ENCODE measurements around the gene SH3TC1. TPM values are rescaled to one million over a fixed set of nuclear protein-coding genes. Genes with fewer than 3 reads are reported as not detected.
A peak's percentile ranks its signal among the peaks of the same experiment; 100 is the strongest.

SH3TC1 gene
- total and polyA plus RNA-seq, 9 donors = 1.1 to 34.5 (median 5.4) TPM

DNA sequence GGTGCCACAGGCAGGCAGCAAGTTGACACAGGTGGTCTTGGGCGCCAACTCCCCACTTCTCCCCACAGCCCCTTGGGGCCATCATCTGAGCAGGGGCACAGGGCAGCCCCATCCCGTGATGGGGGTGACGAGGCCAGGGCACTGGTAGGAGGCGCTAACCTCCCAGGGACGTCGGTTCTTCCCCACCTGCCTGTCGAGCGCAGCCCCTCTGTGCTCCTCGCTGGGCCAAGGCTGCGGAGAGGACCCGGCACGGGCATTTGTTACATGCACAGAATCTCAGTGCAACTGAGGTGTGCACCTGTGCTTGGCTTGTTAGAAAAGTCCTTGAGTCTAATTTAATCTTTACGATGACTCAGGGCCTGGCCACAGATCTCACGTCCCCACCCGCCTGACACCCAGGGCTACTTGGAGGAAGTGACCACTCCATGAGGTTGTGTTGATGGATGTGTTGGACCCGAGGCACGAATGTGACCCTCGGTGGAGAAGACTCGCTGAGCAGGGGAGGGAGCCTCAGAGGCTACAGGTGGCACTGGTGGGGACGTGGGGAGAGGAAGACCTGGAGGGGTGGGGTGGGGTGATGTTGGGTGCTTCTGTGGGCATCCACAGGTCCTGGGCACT, 3.1 kb upstream of the SH3TC1 start:
- Histone ChIP-seq H3K36me3 (no peaks in the 10 kb centered on the region), H3K4me3 (no peak overlapping the region), H3K27ac (no peak overlapping the region), H3K27me3 (no peaks in the 10 kb centered on the region), H3K4me1 (ENCODE audit: insufficient read depth) (peaks cover 22% of the 10 kb centered on the region), H3K9me3 (no peaks in the 10 kb centered on the region)
- intact Hi-C loops (cut with DNase I) = no loop called here
- TF ChIP-seq EP300 (IDR thresholded peaks at IDR 0.05) (no peak), POLR2A (IDR thresholded peaks at IDR 0.05) (no peak), CTCF (IDR thresholded peaks at IDR 0.05) (no peak)
- WGBS, 3 donors = 75 to 82% (median 77%) methylated on average over 20 of the region's 20 CpGs
- DNase-seq = no peak

DNA sequence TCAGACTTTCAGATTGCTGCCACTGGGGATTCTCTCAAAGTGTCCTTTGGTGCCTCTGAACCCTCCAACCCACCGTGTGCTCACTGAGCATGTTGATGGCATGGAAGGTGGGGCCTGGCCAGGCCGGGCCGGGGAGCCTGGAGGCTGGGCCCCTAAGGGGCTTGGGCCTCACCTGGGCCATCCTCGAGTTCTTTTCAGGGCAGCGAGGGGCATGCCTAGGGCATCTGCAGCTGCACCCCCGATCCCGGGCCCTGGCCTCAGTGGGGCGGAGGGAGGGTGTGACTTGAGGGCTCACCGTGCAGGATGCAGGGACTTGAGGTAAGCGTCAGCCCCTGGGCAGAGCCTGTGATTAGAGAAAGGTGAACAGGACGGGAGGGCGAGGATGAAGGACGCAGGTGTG, 1.6 kb upstream of the SH3TC1 start:
- TF ChIP-seq POLR2A (IDR thresholded peaks at IDR 0.05) = no peak
- TF ChIP-seq CTCF (IDR thresholded peaks at IDR 0.05) = no peak
- TF ChIP-seq EP300 (IDR thresholded peaks at IDR 0.05) = no peak
- no peak for DNase-seq
- no peak overlapping the region for H3K4me3 ChIP-seq
- H3K27ac ChIP-seq = no peak overlapping the region
- H3K9me3 ChIP-seq = no peaks in the 10 kb centered on the region
- peaks cover 18% of the 10 kb centered on the region for H3K4me1 ChIP-seq (ENCODE audit: insufficient read depth)
- H3K27me3 ChIP-seq = no peaks in the 10 kb centered on the region
- WGBS, 3 donors = 88 to 90% (median 88%) methylated on average over 13 of the region's 13 CpGs
- H3K36me3 ChIP-seq = no peaks in the 10 kb centered on the region
- intact Hi-C loops (cut with DNase I) = no loop called here

DNA sequence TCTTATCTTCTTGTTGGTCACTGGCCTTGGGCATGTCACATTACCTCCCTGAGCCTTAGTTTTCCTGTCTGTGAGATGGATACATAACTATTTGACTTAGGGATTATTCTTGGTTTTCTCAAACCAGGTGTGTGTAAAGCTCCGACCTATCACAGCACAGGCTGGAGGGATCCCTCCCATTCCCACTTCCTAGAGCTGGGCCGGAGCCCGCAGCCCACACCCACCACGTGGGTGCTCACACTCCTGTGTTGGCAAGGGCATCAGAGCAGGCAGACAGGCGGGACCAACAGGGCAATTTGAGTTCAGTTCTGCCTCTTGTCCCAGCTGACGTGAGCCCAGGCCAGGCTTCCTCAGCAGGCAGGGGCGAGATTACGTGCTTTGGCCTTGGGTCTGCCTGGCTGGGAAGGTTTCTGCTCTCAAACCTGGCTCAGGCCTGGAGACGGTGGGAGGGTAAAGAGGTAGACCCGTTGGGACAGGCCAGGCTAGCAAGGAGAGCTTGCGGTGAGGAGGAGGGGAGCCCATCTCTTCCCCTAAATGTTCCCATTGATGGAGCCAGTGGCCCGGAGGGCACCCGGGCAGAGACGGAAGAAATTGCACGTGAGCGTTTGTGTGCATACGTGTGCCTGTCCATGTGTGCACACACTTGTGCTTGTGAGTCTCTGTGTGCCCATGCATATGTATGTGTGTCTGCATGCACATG, 734 bp upstream of the SH3TC1 start:
- Histone ChIP-seq H3K9me3 (no peaks in the 10 kb centered on the region), H3K4me1 (ENCODE audit: insufficient read depth) (peaks cover 12% of the 10 kb centered on the region), H3K27ac (peak overlapping the region in 1 of 2 donors; percentile 12), H3K4me3 (no peak overlapping the region), H3K36me3 (no peaks in the 10 kb centered on the region), H3K27me3 (no peaks in the 10 kb centered on the region)
- intact Hi-C loops (cut with DNase I) = no loop called here
- no peak for TF ChIP-seq POLR2A (IDR thresholded peaks at IDR 0.05)
- TF ChIP-seq EP300 (IDR thresholded peaks at IDR 0.05) = no peak
- TF ChIP-seq CTCF (IDR thresholded peaks at IDR 0.05) = no peak
- WGBS, 3 donors = 73 to 84% (median 77%) methylated on average over 17 of the region's 17 CpGs
- DNase-seq = no peak

DNA sequence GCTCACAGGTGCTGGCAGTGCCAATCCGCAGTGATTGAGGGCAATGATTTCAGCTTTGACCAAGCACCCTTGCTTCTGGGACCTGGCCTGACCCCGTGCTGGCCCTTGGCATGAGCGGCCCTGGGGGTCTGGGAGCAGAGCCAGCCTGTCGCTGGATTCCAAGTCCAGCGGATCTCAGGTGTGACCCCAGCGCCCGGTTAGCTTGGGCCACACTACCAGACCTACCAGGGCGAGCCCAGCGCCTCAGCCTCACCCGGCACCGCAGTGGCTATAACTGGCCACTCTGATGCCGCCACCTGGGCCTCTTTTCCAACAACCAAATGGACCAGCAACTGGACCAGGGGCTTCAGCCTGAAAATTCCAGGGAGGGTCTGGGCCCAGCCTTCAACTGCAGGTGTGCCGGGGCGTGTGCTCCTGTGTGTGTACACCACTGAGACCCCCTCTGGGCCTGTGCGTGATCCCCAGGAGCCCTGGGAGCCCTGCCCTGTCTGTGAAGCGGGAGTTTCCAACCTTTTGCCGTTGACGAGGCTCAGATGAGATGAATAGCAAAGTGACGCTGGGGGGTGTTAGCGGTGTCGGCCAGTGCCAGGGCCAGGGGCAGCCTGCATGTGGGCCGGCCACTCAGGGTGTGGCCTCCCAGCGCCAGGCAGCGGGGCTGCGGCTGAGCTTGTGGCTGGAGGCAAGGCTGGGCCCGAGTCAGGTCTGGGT, 658 bp downstream of the SH3TC1 start:
- Histone ChIP-seq H3K9me3 (no peaks in the 10 kb centered on the region), H3K27ac (peak overlapping the region in 1 of 2 donors; percentile 12), H3K36me3 (no peaks in the 10 kb centered on the region), H3K27me3 (no peaks in the 10 kb centered on the region), H3K4me3 (peak overlapping the region; percentile 12), H3K4me1 (ENCODE audit: insufficient read depth) (peaks cover 12% of the 10 kb centered on the region)
- 66 to 77% (median 69%) methylated on average over 26 of the region's 26 CpGs for WGBS, 3 donors
- intact Hi-C loops (cut with DNase I) = no loop called here
- DNase-seq = peak in 1 of 5 donors; percentile 54
- TF ChIP-seq EP300 (IDR thresholded peaks at IDR 0.05) (no peak), POLR2A (IDR thresholded peaks at IDR 0.05) (no peak), CTCF (IDR thresholded peaks at IDR 0.05) (no peak)
